ENCODE data around the gene MCCD1. TPM values are rescaled to one million over a fixed set of nuclear protein-coding genes. Genes with fewer than 3 reads are reported as not detected.

Gene MCCD1
- total and polyA plus RNA-seq, 2 of the 13 experiments (the other 11 are each of a cell fraction or from before 2014, with no cell fraction given), result 0.15 TPM; not detected in 1

GRCh38 chr6:31541658-31542521 lies 13.1 kb downstream of the MCCD1 start, which contains the start of gene DDX39B (continued):
- TF ChIP-seq HNRNPLL (IDR thresholded peaks at IDR 0.05; ENCODE audit: low read depth, low read length, poor library complexity, severe bottlenecking) (peak; percentile 27), ZNF781 (CRISPR knock-in tag; IDR thresholded peaks at IDR 0.05; ENCODE audit: borderline replicate concordance, not compliant biosample characterization) (peak; percentile 95), RAD21 (CRISPR knock-in tag; IDR thresholded peaks at IDR 0.05) (peak; percentile 37; the same call in 1 of the 2 replicates), ZNF800 (CRISPR knock-in tag; IDR thresholded peaks at IDR 0.05) (peak; percentile 39), KLF12 (CRISPR knock-in tag; IDR thresholded peaks at IDR 0.05; ENCODE audit: borderline replicate concordance) (peak; percentile 78), ZFP90 (CRISPR knock-in tag; IDR thresholded peaks at IDR 0.05; ENCODE audit: borderline replicate concordance) (peak; percentile 98), AGO2 (optimal IDR thresholded peaks at IDR 0.05; ENCODE audit: low read depth, low read length) (no peak), U2AF1 (optimal IDR thresholded peaks at IDR 0.05; ENCODE audit: low read depth, low read length) (no peak), ARID4A (CRISPR knock-in tag; IDR thresholded peaks at IDR 0.05; ENCODE audit: borderline replicate concordance) (peak; percentile 92), ZNF841 (CRISPR knock-in tag; IDR thresholded peaks at IDR 0.05; ENCODE audit: borderline replicate concordance) (no peak), ZFP91 (CRISPR knock-in tag; IDR thresholded peaks at IDR 0.05; ENCODE audit: borderline replicate concordance) (peak; percentile 95), ETS1 (CRISPR knock-in tag; IDR thresholded peaks at IDR 0.05) (peak; percentile 92), EHMT2 (IDR thresholded peaks at IDR 0.05; ENCODE audit: borderline replicate concordance, low read depth, low read length) (no peak; the same call in 1 of the 2 replicates), NFKBIZ (CRISPR knock-in tag; IDR thresholded peaks at IDR 0.05) (peak; percentile 79), LCORL (IDR thresholded peaks at IDR 0.05) (no peak), LCORL (CRISPR knock-in tag; IDR thresholded peaks at IDR 0.05) (no peak), ZNF570 (CRISPR knock-in tag; IDR thresholded peaks at IDR 0.05; ENCODE audit: borderline replicate concordance) (0 out of 2 replicates have a peak, but pooled peaks have one; percentile 38), ZFP1 (CRISPR knock-in tag; IDR thresholded peaks at IDR 0.05) (peak; percentile 70), JDP2 (CRISPR knock-in tag; IDR thresholded peaks at IDR 0.05; ENCODE audit: borderline replicate concordance) (no peak), ZNF101 (CRISPR knock-in tag; IDR thresholded peaks at IDR 0.05; ENCODE audit: borderline replicate concordance, low read depth) (no peak; the same call in 1 of the 2 replicates)

All from HepG2 (cell line).